Mesenteric fat pad (tissue), 1 donor: Measurements from ENCODE around the gene DOK1. TPM values are rescaled to one million over a fixed set of nuclear protein-coding genes. Genes with fewer than 3 reads are reported as not detected.

Experiments used
- DNase-seq: peaks from one replicate; pipeline ENCODE4 v3.0.0-alpha.2; 2020; ENCODE audit warnings: low spot score
- total RNA-seq: library from RNA; stranded (reverse); fragmentation: NEBNext Ultra II Directional; extraction: Animal tissue kit (Norgen Biotek cat#: 25700); gene quantifications from one replicate; pipeline ENCODE4 v1.2.1, GENCODE V29; 2021
- donor health status: DM: yes; HTN: yes; CAD: no.

DOK1 gene
- total RNA-seq, 1 donor from 2014 or later, result 38.2 TPM

- no peak for DNase-seq
These were observed 29.4 kb upstream of the DOK1 start for GRCh38 chr2:74524955-74525716.

GRCh38 chr2:74525717-74526648 lies 28.5 kb upstream of the DOK1 start, which contains the start of gene DQX1:
TSS of gene DQX1 (minus strand) at chr2:74526231. CDS start at chr2:74525729, 502 bp downstream.
- no peak for DNase-seq

- DNase-seq, result no peak
These were observed 27.8 kb upstream of the DOK1 start for GRCh38 chr2:74526649-74527230.

- no peak for DNase-seq
These were observed 26.8 kb upstream of the DOK1 start for GRCh38 chr2:74527741-74528140.

GRCh38 chr2:74528600-74529356 lies 25.7 kb upstream of the DOK1 start:
- DNase-seq, result no peak

- DNase-seq, result peak; percentile 99
These were observed 24.9 kb upstream of the DOK1 start, which contains the start of the genes AUP1 and HTRA2 for GRCh38 chr2:74529357-74530238. TSS of gene AUP1 (minus strand) at chr2:74529706. CDS start at chr2:74529629, 77 bp downstream. TSS of gene HTRA2 (plus strand) at chr2:74529933. CDS start at chr2:74530007, 74 bp downstream.

GRCh38 chr2:74530239-74531187 lies 24.0 kb upstream of the DOK1 start:
- DNase-seq, result no peak

GRCh38 chr2:74531666-74532065 lies 22.9 kb upstream of the DOK1 start:
- DNase-seq, result no peak

GRCh38 chr2:74532222-74532621 lies 22.3 kb upstream of the DOK1 start:
- no peak for DNase-seq

- no peak for DNase-seq
These were observed 21.1 kb upstream of the DOK1 start for GRCh38 chr2:74533464-74533863.

- no peak for DNase-seq
These were observed 20.1 kb upstream of the DOK1 start for GRCh38 chr2:74534411-74534810.

- no peak for DNase-seq
These were observed 19.0 kb upstream of the DOK1 start for GRCh38 chr2:74535440-74535965.

- no peak for DNase-seq
These were observed 18.2 kb upstream of the DOK1 start for GRCh38 chr2:74536166-74536950.

GRCh38 chr2:74537140-74537539 lies 17.4 kb upstream of the DOK1 start:
- no peak for DNase-seq

- no peak for DNase-seq
These were observed 15.6 kb upstream of the DOK1 start for GRCh38 chr2:74538881-74539339.

GRCh38 chr2:74540291-74540690 lies 14.2 kb upstream of the DOK1 start:
- DNase-seq, result no peak

GRCh38 chr2:74542978-74543377 lies 11.5 kb upstream of the DOK1 start:
- DNase-seq, result no peak
